ENCODE measurements around the gene CPED1. TPM values are rescaled to one million over a fixed set of nuclear protein-coding genes. Genes with fewer than 3 reads are reported as not detected.

CPED1 gene
- total RNA-seq, 4 donors from 2014 or later = 32.5 to 49.5 (median 40.2) TPM

DNA sequence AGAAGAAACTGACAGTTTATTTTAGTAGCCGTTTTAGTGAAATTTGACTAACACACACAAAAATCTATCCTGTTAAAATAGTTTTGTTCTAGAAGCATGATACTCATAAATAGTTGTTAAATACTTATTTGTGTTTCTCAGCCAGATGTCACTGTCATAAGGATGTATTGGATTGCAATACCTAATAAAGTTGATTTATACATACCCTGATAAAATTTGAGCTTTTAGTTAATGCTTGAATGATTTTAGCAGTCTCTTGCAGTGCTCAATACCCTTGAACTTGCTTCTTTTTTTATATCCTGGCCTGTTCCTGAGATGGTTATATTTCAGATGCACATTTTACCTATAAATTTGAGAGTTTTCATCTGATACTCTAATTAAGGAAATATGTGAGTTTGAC lies 27.8 kb upstream of the CPED1 start:
- TF ChIP-seq, protein P1, sequence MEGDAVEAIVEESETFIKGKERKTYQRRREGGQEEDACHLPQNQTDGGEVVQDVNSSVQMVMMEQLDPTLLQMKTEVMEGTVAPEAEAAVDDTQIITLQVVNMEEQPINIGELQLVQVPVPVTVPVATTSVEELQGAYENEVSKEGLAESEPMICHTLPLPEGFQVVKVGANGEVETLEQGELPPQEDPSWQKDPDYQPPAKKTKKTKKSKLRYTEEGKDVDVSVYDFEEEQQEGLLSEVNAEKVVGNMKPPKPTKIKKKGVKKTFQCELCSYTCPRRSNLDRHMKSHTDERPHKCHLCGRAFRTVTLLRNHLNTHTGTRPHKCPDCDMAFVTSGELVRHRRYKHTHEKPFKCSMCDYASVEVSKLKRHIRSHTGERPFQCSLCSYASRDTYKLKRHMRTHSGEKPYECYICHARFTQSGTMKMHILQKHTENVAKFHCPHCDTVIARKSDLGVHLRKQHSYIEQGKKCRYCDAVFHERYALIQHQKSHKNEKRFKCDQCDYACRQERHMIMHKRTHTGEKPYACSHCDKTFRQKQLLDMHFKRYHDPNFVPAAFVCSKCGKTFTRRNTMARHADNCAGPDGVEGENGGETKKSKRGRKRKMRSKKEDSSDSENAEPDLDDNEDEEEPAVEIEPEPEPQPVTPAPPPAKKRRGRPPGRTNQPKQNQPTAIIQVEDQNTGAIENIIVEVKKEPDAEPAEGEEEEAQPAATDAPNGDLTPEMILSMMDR (IDR thresholded peaks at IDR 0.05; ENCODE audit: low read depth) = no peak

DNA sequence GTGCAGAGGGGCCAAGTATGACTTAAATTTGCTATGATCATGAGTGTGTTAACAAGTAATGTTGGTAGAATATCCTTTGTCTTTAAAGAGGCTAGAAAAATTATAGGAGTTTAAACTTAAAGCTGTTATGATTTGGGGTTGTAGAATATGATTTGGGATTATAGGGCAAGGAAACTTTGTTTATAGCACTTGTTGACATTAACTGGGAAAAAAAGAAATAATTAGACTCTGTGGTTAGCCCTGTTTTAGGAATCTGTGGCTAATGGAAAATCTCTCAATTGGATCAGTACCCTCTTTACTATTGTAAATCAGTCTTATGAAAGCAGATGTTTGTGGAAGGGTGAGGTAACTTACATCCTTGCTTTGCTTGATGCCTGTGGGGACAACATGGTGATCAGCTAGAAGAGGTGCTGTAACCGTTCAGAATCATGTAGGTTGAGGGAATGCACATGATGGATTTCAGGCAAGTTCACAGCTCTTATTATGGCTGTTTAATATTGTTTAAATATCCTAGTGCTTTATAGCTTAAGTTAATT lies 26.8 kb upstream of the CPED1 start:
- TF ChIP-seq, protein P1 (IDR thresholded peaks at IDR 0.05; ENCODE audit: low read depth) = no peak

DNA sequence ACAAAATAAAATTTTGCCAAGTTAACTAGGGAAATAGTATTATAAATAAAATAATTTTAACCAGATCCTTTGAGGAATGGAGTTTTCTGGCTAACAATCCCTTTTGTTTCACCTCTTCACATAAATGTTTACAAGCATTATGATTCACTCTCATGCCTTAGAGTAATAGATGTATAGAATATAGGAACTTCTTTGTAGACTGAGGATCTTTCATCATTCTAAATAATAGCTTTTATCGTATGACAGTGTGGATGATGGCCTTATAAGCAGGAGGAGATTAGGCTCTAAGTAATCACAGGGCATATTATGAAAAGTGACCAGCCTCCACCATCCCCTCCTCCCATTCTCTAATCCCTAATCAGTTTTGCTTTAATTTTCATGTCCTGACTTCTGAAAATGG lies 24.4 kb upstream of the CPED1 start:
- TF ChIP-seq, protein P1 (IDR thresholded peaks at IDR 0.05; ENCODE audit: low read depth) = no peak

DNA sequence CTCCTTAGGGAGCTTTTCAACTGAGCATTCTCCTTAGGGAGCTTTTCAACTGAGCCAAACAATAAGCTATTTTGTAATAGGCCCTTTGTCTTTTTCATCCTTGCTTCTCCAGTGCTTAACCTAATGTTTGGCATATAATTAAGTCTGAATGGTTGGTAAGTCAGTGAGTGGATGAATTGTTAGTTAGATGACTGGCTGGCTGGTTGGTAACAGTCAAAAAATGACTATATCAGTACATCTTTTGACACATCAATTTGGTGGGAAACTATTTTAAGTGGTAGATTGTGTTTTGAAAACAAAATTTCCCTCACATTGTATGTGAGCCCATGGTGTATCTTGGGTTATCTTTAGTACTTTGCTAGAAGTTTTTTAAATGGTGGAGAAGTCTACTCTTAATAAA lies 21.6 kb upstream of the CPED1 start:
- TF ChIP-seq, protein P1 (IDR thresholded peaks at IDR 0.05; ENCODE audit: low read depth) = no peak

DNA sequence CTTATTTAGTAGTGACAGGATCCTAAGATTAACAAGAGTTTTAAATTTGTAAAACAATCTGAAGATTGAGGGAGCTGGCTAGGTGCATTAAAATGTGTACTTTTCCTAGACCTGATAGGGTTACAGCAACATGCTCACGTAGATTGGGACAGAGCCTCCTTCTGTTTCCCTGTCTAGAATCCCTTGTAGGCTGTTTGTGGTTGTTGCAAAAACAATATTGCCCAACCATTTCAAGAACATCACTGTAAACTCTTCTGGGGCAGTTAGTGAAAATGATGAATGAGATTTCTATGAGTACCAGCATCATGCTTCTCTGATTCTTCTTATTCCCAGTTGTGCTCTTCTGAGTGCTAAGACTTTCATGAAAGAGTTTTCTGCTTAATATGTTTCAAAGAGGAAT lies 14.7 kb upstream of the CPED1 start:
- TF ChIP-seq, protein P1 (IDR thresholded peaks at IDR 0.05; ENCODE audit: low read depth) = no peak

DNA sequence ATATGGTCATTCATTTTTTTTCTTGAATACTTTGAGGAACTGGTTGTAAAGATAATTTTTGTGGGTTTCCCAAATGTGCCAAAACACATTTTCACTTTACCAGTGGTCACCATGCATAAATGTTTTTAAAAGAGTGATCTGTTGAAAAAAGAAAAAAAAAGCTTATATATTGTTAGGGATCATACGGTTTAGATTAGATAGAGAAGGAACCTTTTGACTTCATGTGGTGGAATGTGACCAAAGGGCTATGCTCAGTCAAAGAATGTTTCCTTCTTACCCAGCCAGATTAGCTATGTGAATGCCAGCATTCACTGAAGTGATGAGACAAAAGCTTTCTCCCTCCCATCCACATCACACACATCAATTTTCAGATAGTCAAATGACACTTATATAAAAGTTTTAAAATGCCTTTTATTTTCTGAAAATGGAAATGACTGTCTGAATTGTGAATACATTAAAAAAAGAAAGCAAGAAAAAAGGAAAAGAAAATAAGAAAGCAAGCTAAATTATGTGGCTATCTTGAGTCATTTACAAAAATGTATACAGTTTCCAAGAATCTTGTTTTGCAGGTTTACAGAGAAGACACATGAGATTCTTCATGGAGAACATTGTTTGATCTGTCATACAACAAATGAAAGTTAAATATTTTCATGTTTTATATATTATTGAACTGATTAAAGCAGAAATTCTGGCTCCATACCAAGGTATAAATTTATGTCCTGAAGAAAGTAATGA lies 8.6 kb upstream of the CPED1 start:
- TF ChIP-seq, protein P1 (IDR thresholded peaks at IDR 0.05; ENCODE audit: low read depth) = no peak

DNA sequence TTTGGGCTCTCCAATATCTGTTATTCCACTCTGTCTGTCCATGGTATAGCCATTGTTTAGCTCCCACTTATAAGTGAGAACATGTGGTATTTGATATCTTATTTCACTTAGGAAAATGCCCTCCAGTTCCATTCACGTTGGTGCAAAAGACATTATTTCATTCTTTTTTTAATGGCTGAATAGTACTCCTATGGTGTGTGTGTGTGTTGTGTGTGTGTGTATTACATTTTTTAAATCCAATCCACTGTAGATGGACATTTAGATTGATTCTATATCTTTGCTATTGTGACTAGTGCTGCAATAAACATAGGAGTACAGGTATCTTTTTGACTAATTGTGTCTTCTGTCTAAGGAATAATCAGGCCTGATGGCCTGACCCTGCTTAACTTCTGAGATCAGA lies 7.4 kb upstream of the CPED1 start:
- TF ChIP-seq, protein P1 (IDR thresholded peaks at IDR 0.05; ENCODE audit: low read depth) = no peak
